DND-41 (cell line): ENCODE results near the gene DPP3.

ENCODE experiments used
- EZH2 ChIP-seq: IDR thresholded peaks from 3 replicates; pipeline ENCODE4 v1.6.1; 2012; ENCODE audit warnings: borderline replicate concordance, low read depth, mild to moderate bottlenecking, moderate library complexity, low read length, inconsistent platforms; ENCODE audit not compliant: severe bottlenecking
- TF ChIP-seq, protein P1 (sequence below): IDR thresholded peaks from 2 replicates; pipeline ENCODE4 v1.5.1; 2012; ENCODE audit warnings: borderline replicate concordance, low read length, moderate library complexity, mild to moderate bottlenecking; ENCODE audit not compliant: poor library complexity, severe bottlenecking; ENCODE audit errors: extremely low read depth

- TF ChIP-seq, protein P1, sequence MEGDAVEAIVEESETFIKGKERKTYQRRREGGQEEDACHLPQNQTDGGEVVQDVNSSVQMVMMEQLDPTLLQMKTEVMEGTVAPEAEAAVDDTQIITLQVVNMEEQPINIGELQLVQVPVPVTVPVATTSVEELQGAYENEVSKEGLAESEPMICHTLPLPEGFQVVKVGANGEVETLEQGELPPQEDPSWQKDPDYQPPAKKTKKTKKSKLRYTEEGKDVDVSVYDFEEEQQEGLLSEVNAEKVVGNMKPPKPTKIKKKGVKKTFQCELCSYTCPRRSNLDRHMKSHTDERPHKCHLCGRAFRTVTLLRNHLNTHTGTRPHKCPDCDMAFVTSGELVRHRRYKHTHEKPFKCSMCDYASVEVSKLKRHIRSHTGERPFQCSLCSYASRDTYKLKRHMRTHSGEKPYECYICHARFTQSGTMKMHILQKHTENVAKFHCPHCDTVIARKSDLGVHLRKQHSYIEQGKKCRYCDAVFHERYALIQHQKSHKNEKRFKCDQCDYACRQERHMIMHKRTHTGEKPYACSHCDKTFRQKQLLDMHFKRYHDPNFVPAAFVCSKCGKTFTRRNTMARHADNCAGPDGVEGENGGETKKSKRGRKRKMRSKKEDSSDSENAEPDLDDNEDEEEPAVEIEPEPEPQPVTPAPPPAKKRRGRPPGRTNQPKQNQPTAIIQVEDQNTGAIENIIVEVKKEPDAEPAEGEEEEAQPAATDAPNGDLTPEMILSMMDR = peak; percentile 43
- TF ChIP-seq EZH2 = no peak
Observed at GRCh38 chr11:66491315-66491935, 11.2 kb downstream of the DPP3 start.
